ENCODE results near the gene SIRT3. TPM values are rescaled to one million over a fixed set of nuclear protein-coding genes. Genes with fewer than 3 reads are reported as not detected.

The SIRT3 gene
- polyA plus RNA-seq, 1 donor (not counting 4 experiments of a cell fraction or from before 2014, with no cell fraction given) = 12.6 TPM

DNA sequence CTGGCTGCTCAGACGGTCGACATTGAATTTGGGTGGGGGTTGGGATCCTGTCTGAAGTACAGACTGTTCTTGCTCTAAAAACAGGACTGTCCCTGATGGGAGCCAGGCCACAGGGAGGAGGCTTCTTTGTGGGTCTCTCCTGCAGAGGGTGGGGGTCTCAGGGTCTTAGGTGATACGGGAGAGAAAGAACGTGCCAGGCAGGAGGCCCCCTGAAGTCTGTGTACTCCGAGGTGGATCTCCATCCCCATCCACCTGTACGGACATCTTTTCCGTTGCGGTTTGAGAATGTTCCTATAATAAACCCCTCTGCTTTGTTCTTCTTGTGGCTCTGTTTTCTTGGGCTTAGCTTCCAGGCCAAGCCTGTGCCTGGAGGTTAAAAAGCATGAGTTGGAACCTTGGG is 16.5 kb upstream of the SIRT3 start:
- Histone ChIP-seq H2AFZ (ENCODE audit: control insufficient read depth, low read length) (no peak overlapping the region), H3K9ac (ENCODE audit: control insufficient read depth, extremely low read depth, insufficient read depth, low read length) (no peak overlapping the region), H3K4me3 (ENCODE audit: control insufficient read depth in 2 of 3, extremely low read depth in 1 of 3, insufficient read depth in 2 of 3, low read depth in 1 of 3, low read length in 3 of 3) (no peak overlapping the region), H3K36me3 (ENCODE audit: control insufficient read depth in 2 of 2, extremely low read depth in 1 of 2, insufficient read depth in 2 of 2, low read length in 2 of 2) (peaks cover 28 to 36% of the 10 kb centered on the region in 2 experiments), H3K9me3 (ENCODE audit: control insufficient read depth, low read depth, low read length) (no peaks in the 10 kb centered on the region), H3K27me3 (ENCODE audit: control insufficient read depth, extremely low read depth, insufficient read depth, low read length) (no peaks in the 10 kb centered on the region), H3K4me1 (ENCODE audit: control insufficient read depth, extremely low read depth, insufficient read depth, low read length) (no peaks in the 10 kb centered on the region), H3K4me2 (ENCODE audit: control insufficient read depth, extremely low read depth, insufficient read depth, low read depth, low read length) (no peak overlapping the region), H3K9me1 (ENCODE audit: control insufficient read depth, extremely low read depth, insufficient read depth, low read length) (no peaks in the 10 kb centered on the region), H3K27ac (ENCODE audit: control insufficient read depth, insufficient read depth, low read length) (no peak overlapping the region), H3K79me2 (ENCODE audit: control insufficient read depth, insufficient read depth, low read length) (no peaks in the 10 kb centered on the region), H4K20me1 (ENCODE audit: control insufficient read depth, extremely low read depth, insufficient read depth, low read length) (no peaks in the 10 kb centered on the region)
- TF ChIP-seq EZH2 (IDR thresholded peaks at IDR 0.05; ENCODE audit: low read length) = no peak
- TF ChIP-seq, protein P1, sequence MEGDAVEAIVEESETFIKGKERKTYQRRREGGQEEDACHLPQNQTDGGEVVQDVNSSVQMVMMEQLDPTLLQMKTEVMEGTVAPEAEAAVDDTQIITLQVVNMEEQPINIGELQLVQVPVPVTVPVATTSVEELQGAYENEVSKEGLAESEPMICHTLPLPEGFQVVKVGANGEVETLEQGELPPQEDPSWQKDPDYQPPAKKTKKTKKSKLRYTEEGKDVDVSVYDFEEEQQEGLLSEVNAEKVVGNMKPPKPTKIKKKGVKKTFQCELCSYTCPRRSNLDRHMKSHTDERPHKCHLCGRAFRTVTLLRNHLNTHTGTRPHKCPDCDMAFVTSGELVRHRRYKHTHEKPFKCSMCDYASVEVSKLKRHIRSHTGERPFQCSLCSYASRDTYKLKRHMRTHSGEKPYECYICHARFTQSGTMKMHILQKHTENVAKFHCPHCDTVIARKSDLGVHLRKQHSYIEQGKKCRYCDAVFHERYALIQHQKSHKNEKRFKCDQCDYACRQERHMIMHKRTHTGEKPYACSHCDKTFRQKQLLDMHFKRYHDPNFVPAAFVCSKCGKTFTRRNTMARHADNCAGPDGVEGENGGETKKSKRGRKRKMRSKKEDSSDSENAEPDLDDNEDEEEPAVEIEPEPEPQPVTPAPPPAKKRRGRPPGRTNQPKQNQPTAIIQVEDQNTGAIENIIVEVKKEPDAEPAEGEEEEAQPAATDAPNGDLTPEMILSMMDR (optimal IDR thresholded peaks at IDR 0.05 in 1 of 3, IDR thresholded peaks at IDR 0.05 in 1 of 3, conservative IDR thresholded peaks at IDR 0.05 in 1 of 3; ENCODE audit: extremely low read depth in 1 of 3, insufficient read depth in 2 of 3, low read length in 3 of 3) = no peak
- FAIRE-seq (no peak), DNase-seq (ENCODE audit: low read depth, low spot score) (no peak)
- dilution Hi-C loops (cut with MboI; ENCODE audit: extremely low pct_ligation_motif_present, low sequenced_read_pairs) = no loop called here

DNA sequence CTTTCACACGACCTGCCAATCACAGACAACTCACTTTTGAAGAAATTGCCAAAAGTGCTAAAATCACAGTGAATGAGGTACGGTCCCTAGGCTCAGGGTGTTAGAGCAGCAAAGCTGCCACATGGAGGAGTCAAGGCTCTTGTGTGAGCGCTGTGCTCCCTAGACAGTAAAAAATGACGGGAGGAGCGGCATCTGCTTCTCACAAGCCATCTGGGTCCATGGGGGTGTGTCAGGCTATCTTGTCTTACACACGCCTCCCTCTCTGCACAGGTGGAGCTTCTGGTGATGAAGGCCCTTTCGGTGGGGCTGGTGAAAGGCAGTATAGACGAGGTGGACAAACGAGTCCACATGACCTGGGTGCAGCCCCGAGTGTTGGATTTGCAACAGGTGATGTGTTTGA is 15.4 kb upstream of the SIRT3 start:
- Histone ChIP-seq H3K4me2 (ENCODE audit: control insufficient read depth, extremely low read depth, insufficient read depth, low read depth, low read length) (no peak overlapping the region), H3K27ac (ENCODE audit: control insufficient read depth, insufficient read depth, low read length) (no peak overlapping the region), H3K4me3 (ENCODE audit: control insufficient read depth in 2 of 3, extremely low read depth in 1 of 3, insufficient read depth in 2 of 3, low read depth in 1 of 3, low read length in 3 of 3) (no peak overlapping the region), H3K9me3 (ENCODE audit: control insufficient read depth, low read depth, low read length) (no peaks in the 10 kb centered on the region), H3K79me2 (ENCODE audit: control insufficient read depth, insufficient read depth, low read length) (no peaks in the 10 kb centered on the region), H3K4me1 (ENCODE audit: control insufficient read depth, extremely low read depth, insufficient read depth, low read length) (no peaks in the 10 kb centered on the region), H3K9ac (ENCODE audit: control insufficient read depth, extremely low read depth, insufficient read depth, low read length) (no peak overlapping the region), H3K36me3 (ENCODE audit: control insufficient read depth in 2 of 2, extremely low read depth in 1 of 2, insufficient read depth in 2 of 2, low read length in 2 of 2) (peaks cover 28 to 39% of the 10 kb centered on the region in 2 experiments), H2AFZ (ENCODE audit: control insufficient read depth, low read length) (no peak overlapping the region), H4K20me1 (ENCODE audit: control insufficient read depth, extremely low read depth, insufficient read depth, low read length) (no peaks in the 10 kb centered on the region), H3K27me3 (ENCODE audit: control insufficient read depth, extremely low read depth, insufficient read depth, low read length) (no peaks in the 10 kb centered on the region), H3K9me1 (ENCODE audit: control insufficient read depth, extremely low read depth, insufficient read depth, low read length) (no peaks in the 10 kb centered on the region)
- no peak for DNase-seq (ENCODE audit: low read depth, low spot score)
- dilution Hi-C loops (cut with MboI; ENCODE audit: extremely low pct_ligation_motif_present, low sequenced_read_pairs) = no loop called here
- TF ChIP-seq, protein P1 (optimal IDR thresholded peaks at IDR 0.05 in 1 of 3, IDR thresholded peaks at IDR 0.05 in 1 of 3, conservative IDR thresholded peaks at IDR 0.05 in 1 of 3; ENCODE audit: extremely low read depth in 1 of 3, insufficient read depth in 2 of 3, low read length in 3 of 3) = no peak
- no peak for TF ChIP-seq EZH2 (IDR thresholded peaks at IDR 0.05; ENCODE audit: low read length)
- no peak for FAIRE-seq

Data from keratinocyte (primary cell).